Activated CD4-positive, alpha-beta T cell treated with anti-CD3 and anti-CD28 coated beads, Interleukin-2, amount 10 ng/mL, durations not matched to agents 7 days and 5 days (primary cell): Measurements from ENCODE around the gene RNF227. TPM values are rescaled to one million over a fixed set of nuclear protein-coding genes. Genes with fewer than 3 reads are reported as not detected.
"Not testable (repeated sequence)": the region's sequence is repeated elsewhere in the genome, so short reads cannot be mapped to it uniquely, and the experiment has no call there.

Experiments
- CTCF ChIA-PET: fragments of 350-600 bp; sonication (Branson Sonifier 250); formaldehyde crosslinking; loops from one replicate; lab custom pipeline; 2021; ENCODE audit warnings: antibody characterized with exemption; lab: Charles Lee
- POLR2A ChIA-PET: fragments of 350-600 bp; sonication (Branson Sonifier 250); formaldehyde crosslinking; loops from one replicate; lab custom pipeline; 2021; ENCODE audit warnings: antibody characterized with exemption; lab: Charles Lee
- DNase-seq: peaks from one replicate; pipeline ENCODE4 v3.0.0-alpha.2; 2020
- H3K27ac Mint-ChIP-seq: one replicate; pipeline ENCODE4 v1.8.0; 2021; ENCODE audit warnings: mild to moderate bottlenecking, moderate library complexity, mixed read lengths
- H3K27me3 Mint-ChIP-seq: one replicate; pipeline ENCODE4 v1.8.0; 2021; ENCODE audit warnings: mixed read lengths
- H3K36me3 Mint-ChIP-seq: one replicate; pipeline ENCODE4 v1.8.0; 2021; ENCODE audit warnings: low read depth, mixed read lengths
- H3K4me1 Mint-ChIP-seq: one replicate; pipeline ENCODE4 v1.8.0; 2021; ENCODE audit warnings: mixed read lengths
- H3K4me3 Mint-ChIP-seq: one replicate; pipeline ENCODE4 v1.8.0; 2021; ENCODE audit warnings: mild to moderate bottlenecking, moderate library complexity, mixed read lengths
- H3K9me3 Mint-ChIP-seq: one replicate; pipeline ENCODE4 v1.8.0; 2021; ENCODE audit warnings: mixed read lengths
- total RNA-seq, 2 experiments: library from RNA; stranded (reverse); gene quantifications; one replicate each; pipeline ENCODE4 v1.2.3, GENCODE V29; 2021

The RNF227 gene
- 1 to 10 TPM; 4.4 to 4.5 TPM for total RNA-seq

DNA sequence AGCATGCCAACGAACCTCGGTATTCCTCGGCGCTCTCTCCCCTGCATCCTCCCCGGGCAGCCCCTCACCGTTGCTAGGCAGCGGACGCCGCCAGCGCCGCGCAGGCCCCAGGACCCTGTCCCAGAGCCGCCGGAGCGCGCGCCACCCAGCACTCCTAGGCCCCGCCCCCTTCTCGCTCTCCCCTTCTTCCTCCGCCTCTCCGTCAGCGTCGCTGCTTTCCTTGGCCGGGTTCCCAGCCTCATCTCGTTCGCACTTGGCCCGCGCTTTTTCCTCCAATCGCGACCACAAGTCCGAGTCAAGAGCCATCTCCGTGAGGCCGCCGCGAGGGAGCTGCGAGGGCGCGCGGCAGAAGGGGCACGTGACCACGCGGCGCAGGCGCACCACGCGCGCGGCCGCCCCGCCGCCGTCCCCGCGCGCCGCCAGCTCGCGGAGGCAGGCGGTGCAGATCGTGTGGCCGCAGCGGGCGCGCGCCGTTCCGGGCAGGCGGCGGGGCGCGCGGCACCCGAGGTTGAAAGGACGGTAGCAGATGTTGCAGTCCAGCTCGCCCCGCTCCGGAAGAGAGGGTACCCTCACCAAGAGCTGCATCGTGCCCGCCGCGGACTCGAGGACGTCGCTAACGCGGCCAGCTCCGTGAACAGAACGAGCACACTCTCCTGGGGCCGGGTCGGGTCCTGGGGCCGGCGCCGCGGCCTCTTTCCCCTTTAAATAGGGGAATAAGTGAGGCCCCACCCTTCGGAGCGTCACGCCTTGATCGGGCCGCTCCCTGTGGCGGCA, at the start of gene RNF227:
TSS of gene RNF227 (minus strand) at position 679 of the 774 bp plus-strand sequence. CDS start at position 585, 94 bp downstream.
- no peaks in the 10 kb centered on the region for H3K27me3 Mint-ChIP-seq
- CTCF ChIA-PET: interaction anchor here (0.6 to 6.0 kb wide), 7 partner anchors 14 to 144 kb away, joined by 3 to 38 read pairs (median 4); partner anchors contain the start of gene KCNAB3
- peaks cover 38% of the 10 kb centered on the region for H3K4me1 Mint-ChIP-seq
- peak; percentile 84 for DNase-seq
- peak within 1 kb of the TSS; percentile 88 for H3K4me3 Mint-ChIP-seq
- POLR2A ChIA-PET: interaction anchor here (0.7 to 1.4 kb wide), 3 partner anchors 16 to 398 kb away, joined by 3 read pairs; partner anchors contain the start of genes CNTROB, SAT2 and TRAPPC1
- H3K9me3 Mint-ChIP-seq: no peaks in the 10 kb centered on the region
- peaks cover 9% of the 10 kb centered on the region for H3K36me3 Mint-ChIP-seq
- peak within 1 kb of the TSS; percentile 93 for H3K27ac Mint-ChIP-seq

DNA sequence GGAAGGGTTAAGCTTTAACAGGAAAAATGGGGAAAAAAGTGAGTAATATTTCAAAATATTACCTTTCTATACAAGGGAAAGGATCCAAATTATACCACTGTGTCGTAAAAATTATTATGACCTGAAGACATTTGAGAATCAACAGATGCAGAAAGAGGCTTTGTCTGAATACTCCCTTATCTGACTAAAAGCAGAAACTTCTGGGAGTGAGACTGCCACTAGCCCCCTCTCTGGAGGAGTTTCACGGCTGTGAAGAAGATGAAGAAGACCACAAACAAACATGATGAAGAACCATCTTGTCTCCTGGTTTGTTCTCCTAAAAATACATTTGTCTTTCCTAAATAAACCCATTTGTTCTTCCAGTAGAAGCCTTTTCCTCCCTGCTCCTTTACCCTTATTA, 45.3 kb upstream of the RNF227 start:
- Mint-ChIP-seq H3K27ac (no peak overlapping the region), H3K4me1 (no peaks in the 10 kb centered on the region), H3K4me3 (no peak overlapping the region), H3K36me3 (no peaks in the 10 kb centered on the region), H3K9me3 (no peaks in the 10 kb centered on the region), H3K27me3 (peaks cover 7% of the 10 kb centered on the region)
- ChIA-PET POLR2A (no interaction called here), CTCF (interaction anchor here (2.1 kb wide), 1 partner anchor 8 kb away, joined by 7 read pairs; no protein-coding TSS in a partner anchor)
- no peak for DNase-seq

DNA sequence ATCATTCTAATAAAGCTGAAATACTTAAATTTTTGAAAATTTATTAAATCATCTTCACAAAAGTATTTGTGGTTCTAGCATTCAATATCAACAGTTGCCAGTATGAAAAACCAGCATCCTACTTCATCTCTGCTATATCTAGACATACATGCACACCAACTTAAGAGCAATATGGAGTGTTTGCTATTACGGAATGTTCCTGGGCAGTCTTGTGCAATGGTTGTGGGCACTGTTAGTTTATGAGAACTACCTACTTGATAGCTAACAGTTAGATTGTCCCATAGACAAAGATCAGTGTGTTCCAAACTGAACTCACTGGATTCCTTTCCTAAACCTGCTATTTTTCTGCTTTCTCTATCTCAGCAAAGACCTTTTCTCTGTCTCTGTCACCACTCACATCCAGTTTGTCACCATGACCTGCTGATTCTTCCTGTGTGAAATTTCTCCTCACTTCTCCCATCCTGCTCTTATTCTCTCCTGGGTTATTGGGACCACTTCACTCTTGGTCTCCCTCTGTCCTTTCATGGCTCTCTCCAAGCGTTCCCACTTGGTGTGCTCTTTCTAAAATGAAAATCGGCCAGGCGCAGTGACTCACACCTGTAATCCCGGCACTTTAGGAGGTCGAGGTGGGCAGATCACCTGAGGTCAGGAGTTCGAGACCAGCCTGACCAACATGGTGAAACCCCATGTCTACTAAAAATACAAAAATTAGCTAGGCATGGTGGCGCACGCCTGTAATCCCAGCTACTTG, 43.6 kb upstream of the RNF227 start:
- CTCF ChIA-PET: interaction anchor here (0.9 kb wide), 1 partner anchor 18 kb away, joined by 3 read pairs; no protein-coding TSS in a partner anchor
- Mint-ChIP-seq H3K4me3 (no peak overlapping the region), H3K27ac (no peak overlapping the region), H3K4me1 (no peaks in the 10 kb centered on the region), H3K36me3 (no peaks in the 10 kb centered on the region), H3K9me3 (no peaks in the 10 kb centered on the region), H3K27me3 (peaks cover 7% of the 10 kb centered on the region)
- POLR2A ChIA-PET: interaction anchor here (0.6 kb wide), 1 partner anchor 288 kb away, joined by 3 read pairs; the partner anchor contains the start of gene CTC1
- DNase-seq: no peak

DNA sequence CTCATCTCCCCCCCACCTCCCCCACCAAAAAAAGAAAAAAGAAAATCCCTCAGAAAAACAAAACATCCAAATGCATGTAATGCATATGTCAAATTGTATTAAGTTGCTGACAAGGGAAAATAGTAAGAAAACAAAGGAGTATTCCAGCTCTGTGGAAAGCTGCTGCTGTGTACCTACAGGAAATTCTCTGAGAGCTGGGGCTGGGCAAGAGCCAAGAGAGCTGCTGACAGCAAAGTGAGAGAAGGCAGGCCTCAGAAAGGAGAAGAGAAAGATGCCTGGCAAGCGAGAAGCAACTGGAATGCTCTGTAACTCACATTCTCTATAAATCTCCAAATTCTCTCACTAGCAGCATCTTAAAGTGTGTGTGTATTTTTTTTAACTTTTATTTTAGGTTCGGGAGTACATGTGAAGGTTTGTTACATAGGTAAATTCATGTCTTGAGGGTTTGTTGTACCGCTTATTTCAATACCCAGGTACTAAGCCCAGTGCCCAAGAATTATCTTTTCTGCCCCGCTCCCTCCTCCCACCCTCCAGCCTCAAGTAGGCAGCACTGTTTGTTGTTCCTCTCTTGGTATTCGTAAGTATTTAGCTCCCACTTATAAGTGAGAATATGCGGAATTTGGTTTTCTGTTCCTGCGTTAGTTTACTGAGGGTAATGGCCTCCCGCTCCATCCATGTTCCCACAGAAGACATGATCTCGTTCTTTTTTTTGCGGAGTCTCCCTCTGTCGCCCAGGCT, 40.3 kb upstream of the RNF227 start:
- DNase-seq: no peak
- ChIA-PET CTCF (no interaction called here), POLR2A (no interaction called here)
- H3K27me3 Mint-ChIP-seq: peaks cover 2% of the 10 kb centered on the region
- no peak overlapping the region for H3K4me3 Mint-ChIP-seq
- H3K27ac Mint-ChIP-seq: no peak overlapping the region
- peaks cover 11% of the 10 kb centered on the region for H3K4me1 Mint-ChIP-seq
- peaks cover 1% of the 10 kb centered on the region for H3K36me3 Mint-ChIP-seq
- H3K9me3 Mint-ChIP-seq: no peaks in the 10 kb centered on the region

DNA sequence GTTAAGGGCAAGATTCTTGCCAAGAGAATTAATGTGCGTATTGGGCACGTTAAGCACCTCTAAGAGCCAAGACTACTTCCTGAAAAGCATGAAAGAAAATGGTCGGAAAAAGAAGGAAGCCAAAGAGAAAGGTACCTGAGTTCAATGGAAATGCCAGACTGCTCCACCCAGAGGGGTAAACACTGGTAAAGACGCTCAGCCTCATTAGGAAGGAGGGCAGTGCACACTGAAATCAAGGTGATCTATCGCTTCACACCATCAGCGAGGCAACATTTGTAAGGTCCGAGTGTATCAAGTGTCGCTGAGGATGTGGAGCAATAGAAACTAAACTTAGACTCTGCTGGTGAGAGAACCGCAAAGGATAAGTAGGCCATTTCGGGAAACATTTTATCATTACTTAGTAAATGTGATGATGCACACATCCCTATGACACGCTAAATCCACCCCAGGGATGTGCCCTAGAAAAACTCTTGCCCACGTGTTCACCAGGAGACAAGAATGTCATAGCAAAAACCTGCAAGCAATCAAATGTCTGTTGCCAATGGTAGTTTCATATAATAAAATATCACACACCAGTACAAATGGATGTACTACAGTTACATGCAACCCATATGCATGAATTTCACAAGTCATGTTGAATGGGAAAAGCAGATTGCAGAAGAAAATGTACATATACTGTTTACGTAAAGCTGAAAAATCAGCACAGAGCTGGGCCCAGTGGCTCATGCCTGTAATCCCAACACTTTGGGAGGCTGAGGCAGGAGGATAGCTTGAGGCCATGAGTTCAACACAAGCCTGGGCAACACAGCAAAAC, 39.5 kb upstream of the RNF227 start:
- no peak overlapping the region for H3K4me3 Mint-ChIP-seq
- H3K9me3 Mint-ChIP-seq: no peaks in the 10 kb centered on the region
- ChIA-PET POLR2A (interaction anchor here (0.7 kb wide), 1 partner anchor 26 kb away, joined by 3 read pairs; the partner anchor contains the start of gene KCNAB3), CTCF (no interaction called here)
- H3K27ac Mint-ChIP-seq: no peak overlapping the region
- H3K27me3 Mint-ChIP-seq: no peaks in the 10 kb centered on the region
- no peak for DNase-seq
- H3K36me3 Mint-ChIP-seq: peaks cover 3% of the 10 kb centered on the region
- peaks cover 19% of the 10 kb centered on the region for H3K4me1 Mint-ChIP-seq

GRCh38 chr17:7953266-7953665, 37.2 kb upstream of the RNF227 start:
- H3K9me3 Mint-ChIP-seq, H3K27me3 Mint-ChIP-seq, POLR2A ChIA-PET, DNase-seq, H3K4me3 Mint-ChIP-seq: not testable (repeated sequence)
- peak overlapping the region; percentile 3 for H3K27ac Mint-ChIP-seq
- peaks cover 26% of the 10 kb centered on the region for H3K4me1 Mint-ChIP-seq
- CTCF ChIA-PET: interaction anchor here (0.6 to 1.9 kb wide), 6 partner anchors 8 to 422 kb away, joined by 3 to 8 read pairs (median 4); partner anchors contain the start of gene CNTROB
- H3K36me3 Mint-ChIP-seq: peaks cover 27% of the 10 kb centered on the region

GRCh38 chr17:7951143-7951792, 35.2 kb upstream of the RNF227 start:
- Mint-ChIP-seq H3K27ac (peak overlapping the region; percentile 92), H3K36me3 (peaks cover 41% of the 10 kb centered on the region), H3K9me3 (no peaks in the 10 kb centered on the region), H3K4me1 (peaks cover 29% of the 10 kb centered on the region), H3K27me3 (no peaks in the 10 kb centered on the region), H3K4me3 (peak overlapping the region; percentile 11)
- ChIA-PET CTCF (no interaction called here), POLR2A (no interaction called here)
- DNase-seq: peak; percentile 70

DNA sequence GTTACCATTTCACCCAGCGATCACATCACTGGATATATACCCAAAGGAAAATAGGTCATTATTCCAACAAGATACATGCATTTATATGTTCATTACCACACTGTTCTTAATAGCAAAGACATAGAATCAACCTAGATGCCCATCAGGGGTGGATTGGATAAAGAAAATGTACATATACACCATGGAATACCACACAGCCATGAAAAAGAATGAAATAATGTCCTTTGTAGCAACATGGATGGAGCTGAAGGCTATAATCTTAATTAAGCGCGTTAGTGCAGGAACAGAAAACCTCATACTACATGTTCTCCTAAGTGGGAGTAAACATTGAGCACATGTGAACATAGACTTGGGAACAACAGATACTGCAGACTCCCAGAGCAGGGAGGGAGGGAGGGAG, 34.5 kb upstream of the RNF227 start:
- DNase-seq: no peak
- no peaks in the 10 kb centered on the region for H3K27me3 Mint-ChIP-seq
- ChIA-PET CTCF (interaction anchor here (0.6 kb wide), 1 partner anchor 34 kb away, joined by 3 read pairs; no protein-coding TSS in a partner anchor), POLR2A (no interaction called here)
- no peaks in the 10 kb centered on the region for H3K9me3 Mint-ChIP-seq
- peaks cover 29% of the 10 kb centered on the region for H3K4me1 Mint-ChIP-seq
- H3K36me3 Mint-ChIP-seq: peaks cover 43% of the 10 kb centered on the region
- H3K4me3 Mint-ChIP-seq: no peak overlapping the region
- H3K27ac Mint-ChIP-seq: peak overlapping the region; percentile 55

GRCh38 chr17:7947651-7948050, 31.6 kb upstream of the RNF227 start:
- Mint-ChIP-seq H3K36me3 (peaks cover 68% of the 10 kb centered on the region), H3K9me3 (no peaks in the 10 kb centered on the region), H3K4me3 (no peak overlapping the region), H3K4me1 (peaks cover 27% of the 10 kb centered on the region), H3K27me3 (no peaks in the 10 kb centered on the region), H3K27ac (no peak overlapping the region)
- ChIA-PET POLR2A (no interaction called here), CTCF (interaction anchor here (1.3 to 2.1 kb wide), 3 partner anchors 11 to 16 kb away, joined by 3 to 8 read pairs (median 5); partner anchors contain the start of gene TRAPPC1)
- DNase-seq: no peak

- ChIA-PET POLR2A (no interaction called here), CTCF (interaction anchor here (1.3 to 2.2 kb wide), 4 partner anchors 10 to 37 kb away, joined by 3 to 8 read pairs (median 6); partner anchors contain the start of gene TRAPPC1)
- peaks cover 19% of the 10 kb centered on the region for H3K4me1 Mint-ChIP-seq
- peaks cover 70% of the 10 kb centered on the region for H3K36me3 Mint-ChIP-seq
- no peak for DNase-seq
- H3K4me3 Mint-ChIP-seq: no peak overlapping the region
- no peaks in the 10 kb centered on the region for H3K9me3 Mint-ChIP-seq
- peak overlapping the region; percentile 55 for H3K27ac Mint-ChIP-seq
- no peaks in the 10 kb centered on the region for H3K27me3 Mint-ChIP-seq
Measured at GRCh38 chr17:7946441-7946840, 30.4 kb upstream of the RNF227 start.

DNA sequence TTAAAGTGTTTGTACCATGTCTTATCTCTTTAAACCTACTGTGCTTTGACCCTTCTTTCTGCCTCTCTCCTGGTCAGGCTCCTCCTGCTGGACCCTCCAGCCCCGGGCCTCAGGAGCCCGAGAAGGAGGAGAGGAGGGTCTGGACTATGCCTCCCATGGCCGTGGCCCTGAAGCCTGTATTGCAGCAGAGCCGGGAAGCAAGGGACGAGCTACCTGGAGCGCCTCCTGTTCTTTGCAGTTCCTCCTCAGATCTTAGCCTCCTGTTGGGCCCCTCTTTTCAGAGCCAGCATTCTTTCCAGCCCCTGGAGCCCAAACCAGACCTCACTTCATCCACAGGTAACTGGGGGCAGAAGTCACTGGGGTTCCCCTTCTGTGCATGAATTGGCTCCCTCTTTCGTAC, 29.6 kb upstream of the RNF227 start:
- H3K4me1 Mint-ChIP-seq: peaks cover 11% of the 10 kb centered on the region
- no peaks in the 10 kb centered on the region for H3K27me3 Mint-ChIP-seq
- no peak overlapping the region for H3K4me3 Mint-ChIP-seq
- H3K27ac Mint-ChIP-seq: no peak overlapping the region
- DNase-seq: no peak
- H3K9me3 Mint-ChIP-seq: no peaks in the 10 kb centered on the region
- ChIA-PET POLR2A (no interaction called here), CTCF (interaction anchor here (0.8 to 2.3 kb wide), 5 partner anchors 8 to 38 kb away, joined by 3 to 17 read pairs (median 8); partner anchors contain the start of genes CNTROB and TRAPPC1)
- H3K36me3 Mint-ChIP-seq: peaks cover 74% of the 10 kb centered on the region
